CD4-positive, alpha-beta T cell treated with Interleukin-15 for 4 hours (primary cell): ENCODE data around the gene CEL.

Experiments used
- DNase-seq: peaks from one replicate; pipeline ENCODE4 v3.0.0-alpha.2; 2020; ENCODE audit warnings: low spot score

CEL gene

GRCh38 chr9:133104718-133105460, 43.1 kb downstream of the CEL start:
- no peak for DNase-seq

- no peak for DNase-seq
Measured at GRCh38 chr9:133105461-133105770, 43.6 kb downstream of the CEL start.

GRCh38 chr9:133106511-133107244, 44.9 kb downstream of the CEL start:
- DNase-seq = no peak

- no peak for DNase-seq
Measured at GRCh38 chr9:133107245-133107722, 45.5 kb downstream of the CEL start.

- no peak for DNase-seq
Measured at GRCh38 chr9:133107961-133108793, 46.4 kb downstream of the CEL start.

GRCh38 chr9:133108794-133109641, 47.2 kb downstream of the CEL start:
- DNase-seq = no peak

GRCh38 chr9:133109931-133110650, 48.3 kb downstream of the CEL start:
- DNase-seq = no peak

GRCh38 chr9:133111808-133112662, 50.3 kb downstream of the CEL start:
- DNase-seq = no peak

- DNase-seq = peak; percentile 58
Measured at GRCh38 chr9:133112663-133113026, 50.9 kb downstream of the CEL start.

- DNase-seq = no peak
Measured at GRCh38 chr9:133113163-133113948, 51.6 kb downstream of the CEL start.

- no peak for DNase-seq
Measured at GRCh38 chr9:133113949-133114885, 52.4 kb downstream of the CEL start.

- no peak for DNase-seq
Measured at GRCh38 chr9:133114886-133115603, 53.3 kb downstream of the CEL start.

GRCh38 chr9:133115604-133116345, 54.0 kb downstream of the CEL start:
- DNase-seq = peak; percentile 56

- no peak for DNase-seq
Measured at GRCh38 chr9:133116346-133117231, 54.8 kb downstream of the CEL start.

GRCh38 chr9:133117271-133118178, 55.7 kb downstream of the CEL start:
- DNase-seq = no peak
